ENCODE data around the gene SMARCA2.

Gene SMARCA2

DNA sequence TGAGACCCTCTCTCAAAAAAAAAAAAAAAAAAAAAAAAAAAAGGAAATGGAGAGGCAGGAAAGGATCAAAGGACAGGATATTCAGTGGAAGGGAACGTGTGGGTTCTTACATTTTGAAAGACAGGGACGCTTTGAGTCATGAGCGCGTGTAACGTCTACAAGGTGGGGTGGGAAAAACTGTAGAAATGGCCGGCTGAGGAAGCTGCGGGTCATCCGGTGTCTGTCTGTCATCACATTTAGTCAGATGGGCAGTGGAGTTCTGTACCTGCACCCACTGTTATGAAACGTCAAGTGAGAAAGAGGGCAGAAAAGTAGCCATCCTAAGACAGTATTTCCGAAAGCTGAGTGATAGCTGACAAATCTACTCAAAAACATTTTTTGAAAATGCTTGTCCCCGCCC, 159.8 kb downstream of the SMARCA2 start:
- Histone ChIP-seq H3K9me2 (ENCODE audit: low read depth, low read length) (no peaks in the 10 kb centered on the region), H4K20me1 (ENCODE audit: insufficient read depth, low read length) (no peaks in the 10 kb centered on the region), H3K4me1 (ENCODE audit: insufficient read depth, low read length, severe bottlenecking) (peaks cover 9% of the 10 kb centered on the region), H2AFZ (ENCODE audit: low read length) (no peak overlapping the region), H3K4me2 (ENCODE audit: low read length) (no peak overlapping the region), H3K27me3 (ENCODE audit: insufficient read depth, low read length) (no peaks in the 10 kb centered on the region), H3K4me3 (ENCODE audit: low read depth, low read length, poor library complexity, severe bottlenecking) (no peak overlapping the region), H3K36me3 (ENCODE audit: insufficient read depth, low read length) (peaks cover 38% of the 10 kb centered on the region), H3K9me3 (ENCODE audit: low read length) (no peaks in the 10 kb centered on the region), H3F3A (ENCODE audit: insufficient read depth, low read length) (no peaks in the 10 kb centered on the region), H3K27ac (ENCODE audit: low read depth, low read length, poor library complexity, severe bottlenecking) (no peak overlapping the region), H3K79me2 (ENCODE audit: insufficient read depth, low read length) (no peaks in the 10 kb centered on the region), H3K9ac (ENCODE audit: low read length) (no peak overlapping the region)
- no peak for TF ChIP-seq EZH2 (IDR thresholded peaks at IDR 0.05; ENCODE audit: borderline replicate concordance, low read length)
- TF ChIP-seq, protein P1, sequence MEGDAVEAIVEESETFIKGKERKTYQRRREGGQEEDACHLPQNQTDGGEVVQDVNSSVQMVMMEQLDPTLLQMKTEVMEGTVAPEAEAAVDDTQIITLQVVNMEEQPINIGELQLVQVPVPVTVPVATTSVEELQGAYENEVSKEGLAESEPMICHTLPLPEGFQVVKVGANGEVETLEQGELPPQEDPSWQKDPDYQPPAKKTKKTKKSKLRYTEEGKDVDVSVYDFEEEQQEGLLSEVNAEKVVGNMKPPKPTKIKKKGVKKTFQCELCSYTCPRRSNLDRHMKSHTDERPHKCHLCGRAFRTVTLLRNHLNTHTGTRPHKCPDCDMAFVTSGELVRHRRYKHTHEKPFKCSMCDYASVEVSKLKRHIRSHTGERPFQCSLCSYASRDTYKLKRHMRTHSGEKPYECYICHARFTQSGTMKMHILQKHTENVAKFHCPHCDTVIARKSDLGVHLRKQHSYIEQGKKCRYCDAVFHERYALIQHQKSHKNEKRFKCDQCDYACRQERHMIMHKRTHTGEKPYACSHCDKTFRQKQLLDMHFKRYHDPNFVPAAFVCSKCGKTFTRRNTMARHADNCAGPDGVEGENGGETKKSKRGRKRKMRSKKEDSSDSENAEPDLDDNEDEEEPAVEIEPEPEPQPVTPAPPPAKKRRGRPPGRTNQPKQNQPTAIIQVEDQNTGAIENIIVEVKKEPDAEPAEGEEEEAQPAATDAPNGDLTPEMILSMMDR (IDR thresholded peaks at IDR 0.05; ENCODE audit: low read length), result no peak

DNA sequence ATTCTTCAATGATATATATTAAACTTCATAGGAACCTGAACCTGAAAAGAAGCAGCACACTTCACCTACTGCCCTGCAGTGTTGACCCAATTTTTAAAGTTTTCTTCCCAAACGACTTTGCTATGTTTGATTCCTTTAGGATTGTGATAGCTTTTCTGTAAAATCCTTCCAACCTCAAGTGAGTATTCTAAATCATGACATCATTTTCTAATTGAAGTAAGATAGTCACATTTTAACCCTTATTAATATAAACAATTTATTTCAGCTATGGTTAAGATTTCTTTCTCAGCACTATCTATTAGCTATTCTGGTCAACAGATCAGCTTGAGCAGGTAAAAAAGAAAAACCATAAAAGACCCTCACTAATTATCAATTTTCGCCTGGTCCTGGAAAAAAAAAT, 162.0 kb downstream of the SMARCA2 start:
- no peak overlapping the region for H2AFZ ChIP-seq (ENCODE audit: low read length)
- H3K27ac ChIP-seq (ENCODE audit: low read depth, low read length, poor library complexity, severe bottlenecking), result no peak overlapping the region
- no peak overlapping the region for H3K9ac ChIP-seq (ENCODE audit: low read length)
- TF ChIP-seq, protein P1 (IDR thresholded peaks at IDR 0.05; ENCODE audit: low read length), result no peak
- TF ChIP-seq EZH2 (IDR thresholded peaks at IDR 0.05; ENCODE audit: borderline replicate concordance, low read length), result no peak
- H3F3A ChIP-seq (ENCODE audit: insufficient read depth, low read length), result no peaks in the 10 kb centered on the region
- no peak overlapping the region for H3K4me2 ChIP-seq (ENCODE audit: low read length)
- peaks cover 9% of the 10 kb centered on the region for H3K4me1 ChIP-seq (ENCODE audit: insufficient read depth, low read length, severe bottlenecking)
- no peaks in the 10 kb centered on the region for H3K9me3 ChIP-seq (ENCODE audit: low read length)
- H4K20me1 ChIP-seq (ENCODE audit: insufficient read depth, low read length), result no peaks in the 10 kb centered on the region
- no peaks in the 10 kb centered on the region for H3K79me2 ChIP-seq (ENCODE audit: insufficient read depth, low read length)
- H3K27me3 ChIP-seq (ENCODE audit: insufficient read depth, low read length), result no peaks in the 10 kb centered on the region
- H3K36me3 ChIP-seq (ENCODE audit: insufficient read depth, low read length), result peaks cover 18% of the 10 kb centered on the region
- no peaks in the 10 kb centered on the region for H3K9me2 ChIP-seq (ENCODE audit: low read depth, low read length)
- H3K4me3 ChIP-seq (ENCODE audit: low read depth, low read length, poor library complexity, severe bottlenecking), result no peak overlapping the region

DNA sequence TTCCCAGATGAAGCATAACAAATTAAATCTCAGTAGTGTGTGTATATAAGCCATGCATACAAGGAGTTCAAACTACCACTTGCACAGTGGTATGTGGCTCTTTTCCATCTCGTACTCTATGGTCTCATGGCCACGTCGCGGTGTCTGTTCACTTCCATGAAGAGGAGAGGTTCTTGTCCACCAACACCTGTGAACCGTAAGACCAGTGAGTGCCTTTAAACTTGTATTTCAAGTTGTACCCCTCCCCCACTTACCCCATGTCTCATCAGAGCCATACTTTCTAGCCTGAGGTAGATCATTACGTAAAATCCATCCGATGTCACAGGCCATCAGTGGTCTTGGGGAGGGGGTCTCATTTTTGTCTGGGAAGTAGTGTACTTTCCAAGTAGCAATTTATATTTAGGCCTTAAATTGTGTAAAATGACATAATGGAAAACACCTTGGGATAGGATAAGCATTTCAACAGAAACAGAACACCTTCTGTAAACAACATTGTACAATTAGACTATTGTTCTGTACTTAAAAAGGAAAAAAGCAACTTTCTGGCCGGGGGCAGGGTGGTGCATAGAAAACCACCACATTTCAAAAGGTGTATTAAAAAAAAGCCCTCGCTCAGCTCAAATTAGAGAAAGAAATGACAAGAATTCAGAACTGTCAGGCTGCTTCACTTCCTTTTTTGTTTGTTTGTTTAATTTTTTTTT, 163.0 kb downstream of the SMARCA2 start:
- H3K4me2 ChIP-seq (ENCODE audit: low read length), result no peak overlapping the region
- peaks cover 14% of the 10 kb centered on the region for H3K36me3 ChIP-seq (ENCODE audit: insufficient read depth, low read length)
- no peaks in the 10 kb centered on the region for H3K27me3 ChIP-seq (ENCODE audit: insufficient read depth, low read length)
- peaks cover 9% of the 10 kb centered on the region for H3K4me1 ChIP-seq (ENCODE audit: insufficient read depth, low read length, severe bottlenecking)
- H3F3A ChIP-seq (ENCODE audit: insufficient read depth, low read length), result no peaks in the 10 kb centered on the region
- TF ChIP-seq EZH2 (IDR thresholded peaks at IDR 0.05; ENCODE audit: borderline replicate concordance, low read length), result no peak
- TF ChIP-seq, protein P1 (IDR thresholded peaks at IDR 0.05; ENCODE audit: low read length), result no peak
- no peak overlapping the region for H2AFZ ChIP-seq (ENCODE audit: low read length)
- H3K79me2 ChIP-seq (ENCODE audit: insufficient read depth, low read length), result no peaks in the 10 kb centered on the region
- no peak overlapping the region for H3K27ac ChIP-seq (ENCODE audit: low read depth, low read length, poor library complexity, severe bottlenecking)
- H4K20me1 ChIP-seq (ENCODE audit: insufficient read depth, low read length), result no peaks in the 10 kb centered on the region
- no peak overlapping the region for H3K9ac ChIP-seq (ENCODE audit: low read length)
- H3K4me3 ChIP-seq (ENCODE audit: low read depth, low read length, poor library complexity, severe bottlenecking), result no peak overlapping the region
- no peaks in the 10 kb centered on the region for H3K9me3 ChIP-seq (ENCODE audit: low read length)
- H3K9me2 ChIP-seq (ENCODE audit: low read depth, low read length), result no peaks in the 10 kb centered on the region
